ENCODE data around the gene NR2F2.

The NR2F2 gene

DNA sequence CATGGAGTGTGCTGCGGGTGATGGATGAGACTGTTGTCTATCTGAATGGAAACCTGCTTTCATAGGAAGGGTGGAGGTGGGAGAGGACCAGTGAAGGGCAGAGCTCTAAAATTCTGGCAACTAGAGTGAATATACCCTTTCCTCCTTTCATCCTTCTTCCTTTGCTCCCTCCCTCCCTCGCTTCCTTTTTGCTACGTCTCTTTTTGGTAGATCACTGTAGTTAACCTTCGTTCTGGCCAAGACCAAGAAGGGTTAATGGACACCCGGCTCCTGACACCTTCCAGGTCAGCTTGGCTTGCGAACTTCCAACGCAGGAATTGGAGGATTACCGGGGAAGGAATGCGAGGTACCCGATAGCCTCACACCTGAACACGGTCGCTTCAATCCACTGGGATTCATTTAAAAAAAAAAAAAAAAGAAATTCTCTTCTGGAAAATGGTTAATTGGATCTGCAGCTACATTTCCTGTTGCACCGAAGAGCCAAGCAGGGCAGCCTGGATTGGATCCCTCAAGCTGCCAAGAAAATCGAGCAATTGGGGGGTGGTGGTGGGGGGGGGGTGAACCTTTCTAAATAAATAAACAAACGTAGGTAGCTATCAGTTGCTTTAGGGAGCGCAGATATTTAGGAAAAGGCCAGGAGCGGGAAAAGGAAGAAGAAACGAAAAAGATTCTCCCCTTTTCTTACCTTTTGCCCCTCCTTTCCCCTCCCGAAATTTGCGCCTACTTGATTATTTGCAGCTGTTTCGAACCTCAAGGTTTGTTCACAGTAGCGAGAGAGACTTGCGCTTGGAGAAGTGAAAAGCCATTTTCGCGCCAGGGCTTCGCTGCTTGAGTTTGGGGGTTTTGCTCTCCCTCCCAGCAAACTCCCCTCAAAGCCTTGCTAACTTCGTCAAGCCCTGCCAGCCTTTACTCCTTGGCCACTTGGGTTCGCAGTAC, 9.5 kb upstream of the NR2F2 start:
- no peak for DNase-seq

DNA sequence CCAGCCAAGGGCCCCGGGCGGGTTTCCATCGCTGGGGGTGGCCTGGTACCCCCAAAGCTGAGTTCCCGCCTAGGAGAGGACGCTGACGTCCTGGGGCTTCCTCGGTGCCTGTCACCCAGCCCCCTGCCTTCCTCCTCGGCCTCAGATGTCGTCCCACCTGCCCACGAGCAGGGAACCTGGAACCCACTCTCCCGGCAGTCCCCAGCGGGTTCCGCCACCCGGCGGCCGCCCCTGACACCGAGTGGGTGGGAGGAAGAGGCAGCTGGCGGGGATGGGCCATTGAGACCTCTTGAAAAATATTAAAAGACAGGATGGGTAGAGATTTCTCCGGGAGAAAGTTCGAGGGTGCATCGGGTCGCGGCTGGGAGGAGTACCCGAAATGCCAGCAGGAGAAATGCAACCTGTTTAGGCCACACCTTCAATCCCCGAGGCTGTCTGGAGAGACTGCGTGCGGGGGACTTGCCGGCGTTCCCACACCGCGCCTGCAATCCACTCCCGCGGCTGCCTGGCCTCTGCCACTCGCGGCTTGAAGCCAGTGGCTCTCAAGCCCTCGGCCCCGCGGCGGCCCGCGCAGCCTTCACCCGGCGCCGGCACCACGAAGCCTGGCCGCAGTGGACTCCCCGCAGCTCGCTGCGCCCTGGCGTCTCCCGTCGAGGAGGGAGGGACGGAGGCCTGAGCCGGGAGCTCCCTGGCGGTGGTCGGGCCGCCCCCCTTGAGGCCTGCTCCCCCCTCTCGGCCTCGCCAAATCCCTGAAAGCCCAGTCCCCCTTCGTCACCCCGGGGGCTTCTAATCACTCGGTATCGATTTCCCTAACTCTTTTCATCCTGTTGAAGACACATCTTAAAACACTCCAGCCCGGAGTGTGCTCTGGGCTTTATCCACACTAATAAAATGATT, 8.6 kb upstream of the NR2F2 start:
- no peak for DNase-seq

DNA sequence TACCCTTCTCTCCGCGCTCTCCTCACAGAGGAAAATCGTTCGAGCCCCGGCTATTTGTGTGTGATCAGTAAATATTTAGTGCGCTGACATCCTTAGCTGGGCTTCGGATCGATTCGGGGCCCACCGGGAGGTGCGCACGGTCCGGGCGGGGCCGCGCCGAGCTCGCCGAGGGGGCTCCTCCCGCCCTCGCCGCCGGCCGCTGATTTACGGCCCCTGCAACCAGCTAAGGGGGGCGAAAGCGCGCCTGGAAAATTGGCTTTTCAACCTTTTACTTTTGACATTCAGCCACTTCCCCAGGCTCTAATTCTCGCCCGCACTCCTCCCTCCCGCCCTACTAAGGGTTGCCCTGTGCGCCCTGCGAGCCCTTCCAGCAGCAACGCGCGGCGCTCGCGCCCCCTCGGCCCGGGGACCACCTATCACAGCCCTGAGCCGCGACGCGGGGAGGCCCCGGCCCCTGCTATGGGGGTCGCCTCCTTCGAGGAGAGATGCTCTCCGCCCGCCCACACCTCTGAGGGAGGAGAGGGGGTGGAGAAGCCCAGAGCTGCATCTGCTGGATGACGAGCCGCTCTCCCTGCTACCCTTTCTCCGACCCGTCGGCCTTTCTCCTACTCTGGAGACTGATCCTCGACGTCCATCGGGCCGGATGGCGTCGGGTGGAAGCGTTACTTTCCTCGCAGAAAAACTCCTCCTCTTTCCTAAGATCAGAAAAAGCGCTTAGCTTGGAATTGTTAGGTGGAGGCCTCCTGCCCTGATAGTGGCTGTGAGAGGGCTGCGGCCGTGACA, 7.8 kb upstream of the NR2F2 start:
- DNase-seq: no peak

DNA sequence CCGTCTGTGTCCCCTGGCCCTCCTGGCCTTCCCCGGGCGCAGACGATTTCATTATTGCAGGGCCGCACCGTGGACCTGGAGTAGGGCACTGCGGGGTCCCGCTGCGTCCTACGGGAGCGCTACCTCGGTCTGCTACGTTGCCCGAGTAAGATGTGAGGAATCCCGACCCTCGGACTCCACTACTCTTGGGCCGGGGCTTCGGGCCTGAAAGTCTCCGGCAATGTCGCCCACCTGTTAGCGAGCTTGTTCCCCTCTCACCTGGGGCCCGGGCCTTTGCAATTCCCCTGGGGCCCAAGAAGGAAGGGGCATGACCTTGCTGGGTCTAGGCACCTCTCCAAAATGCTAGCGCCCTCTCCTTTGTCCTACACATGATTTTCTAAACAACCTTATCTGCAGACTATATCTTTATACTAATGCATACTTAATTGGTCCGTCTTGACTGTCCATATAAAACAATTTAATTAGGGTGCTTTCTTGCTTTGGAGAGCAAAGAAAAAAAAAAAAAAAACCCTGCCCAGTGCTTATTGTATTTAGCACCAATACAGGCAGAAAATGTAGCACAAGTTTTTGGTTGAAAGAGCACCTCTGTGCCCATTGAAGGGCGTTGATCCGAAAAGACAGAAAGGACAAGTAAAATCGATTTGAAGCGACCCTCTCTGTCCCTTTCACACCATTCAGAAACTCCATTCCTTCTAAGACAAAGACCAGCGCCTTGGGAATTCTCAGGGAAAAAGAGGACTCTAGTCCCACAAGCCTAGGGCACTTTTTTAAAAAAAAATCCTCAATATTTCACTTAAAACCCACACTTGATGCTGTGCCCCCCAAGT, 7.0 kb upstream of the NR2F2 start:
- no peak for DNase-seq

DNA sequence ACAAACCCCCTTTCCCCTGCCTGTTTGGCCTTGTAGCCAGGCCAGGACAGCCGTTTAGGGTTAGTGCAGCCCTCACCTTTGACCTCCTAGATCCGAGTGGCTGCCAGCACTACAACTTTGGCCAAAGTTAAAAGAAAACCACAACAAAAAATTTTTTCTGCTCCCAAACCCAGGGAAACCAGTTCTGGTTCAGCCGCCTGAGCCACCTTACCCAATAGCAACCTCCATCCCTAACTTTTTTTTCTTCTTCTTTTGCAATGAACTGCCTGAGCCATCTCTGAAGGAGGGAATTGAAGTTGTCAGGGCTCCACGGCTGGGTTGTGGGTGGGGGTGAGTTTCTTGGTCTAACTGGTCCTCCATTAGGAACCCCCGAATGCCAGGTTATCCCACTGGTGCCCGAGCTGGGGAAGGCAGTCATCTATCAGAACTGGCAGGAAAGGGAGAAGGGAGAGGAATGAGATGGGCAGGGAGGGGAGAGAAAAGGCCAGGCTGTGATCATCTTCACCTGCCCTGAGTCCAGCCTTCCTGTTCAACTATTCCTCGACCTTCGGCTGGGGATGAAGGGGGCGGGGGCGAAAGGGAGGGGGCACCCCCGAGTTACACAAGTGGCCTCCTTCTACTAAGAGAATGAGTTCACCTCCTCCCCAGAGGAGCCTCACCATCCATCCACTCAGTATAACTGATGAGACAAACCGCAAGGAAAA, 6.2 kb upstream of the NR2F2 start:
- DNase-seq: no peak

DNA sequence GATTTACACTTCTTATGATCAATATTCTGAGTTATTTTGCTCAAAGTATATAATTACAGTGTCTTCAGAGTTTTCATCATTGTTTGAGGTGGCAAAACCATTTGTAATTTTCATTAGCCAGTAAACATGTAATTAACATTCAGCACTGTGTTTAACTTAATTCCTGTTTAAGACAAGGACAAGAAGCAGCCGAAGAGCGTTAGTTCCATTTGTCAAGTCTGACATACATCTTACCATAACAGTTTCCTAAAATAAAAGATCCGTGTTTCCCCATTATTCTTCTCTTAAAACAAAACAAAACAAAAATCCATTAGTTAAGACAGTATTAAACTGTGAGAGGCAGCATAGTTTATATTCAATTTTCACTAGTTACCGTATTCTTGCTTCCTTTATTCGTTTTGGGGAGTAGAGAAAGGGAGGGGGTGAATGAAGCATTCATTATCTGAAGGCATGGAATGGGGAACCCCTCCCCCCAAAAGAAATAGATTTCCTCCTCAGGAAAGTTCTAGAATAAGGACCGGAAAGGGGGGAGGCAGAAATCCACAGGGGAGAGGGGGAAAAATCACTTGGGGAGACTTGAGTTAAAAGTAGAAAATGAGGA, 5.5 kb upstream of the NR2F2 start:
- DNase-seq: no peak

DNA sequence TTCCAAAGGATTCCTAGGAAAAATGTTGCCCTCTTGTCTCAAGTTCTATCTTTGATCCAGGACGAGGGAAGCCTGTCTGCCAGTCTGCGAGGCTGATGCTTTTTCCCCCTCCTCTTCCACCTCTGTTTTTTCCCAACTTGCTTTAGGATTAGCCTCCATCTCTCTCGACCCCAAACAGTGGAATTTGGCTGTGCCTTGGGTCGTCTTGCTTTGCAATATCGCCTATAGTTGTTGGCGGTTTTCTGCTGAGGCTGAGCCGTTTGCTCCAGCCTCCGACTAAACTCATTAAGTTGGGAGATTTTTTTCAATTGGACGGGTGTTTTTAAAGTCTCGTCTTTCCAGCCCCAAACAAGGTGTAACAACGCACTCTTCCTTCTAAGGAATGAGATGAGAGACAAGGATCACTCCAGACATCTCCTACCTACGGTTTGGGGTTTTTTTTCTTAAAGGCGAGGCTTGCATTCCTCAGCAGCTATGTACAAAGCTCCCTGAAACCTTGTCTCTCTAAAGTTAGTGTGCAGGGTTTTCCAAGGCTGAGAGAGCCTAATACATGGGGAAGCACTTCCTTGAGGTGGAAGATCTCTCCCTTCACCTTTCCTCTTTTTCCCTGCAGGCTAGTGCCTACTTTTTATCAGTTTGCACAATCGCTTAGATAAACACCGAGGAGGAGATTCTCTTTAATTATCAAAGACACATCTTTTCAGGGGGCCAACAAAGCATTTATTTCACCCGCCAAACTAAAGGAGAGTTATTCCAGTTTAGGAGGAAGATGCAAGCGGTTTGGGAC, 4.8 kb upstream of the NR2F2 start:
- DNase-seq: no peak

DNA sequence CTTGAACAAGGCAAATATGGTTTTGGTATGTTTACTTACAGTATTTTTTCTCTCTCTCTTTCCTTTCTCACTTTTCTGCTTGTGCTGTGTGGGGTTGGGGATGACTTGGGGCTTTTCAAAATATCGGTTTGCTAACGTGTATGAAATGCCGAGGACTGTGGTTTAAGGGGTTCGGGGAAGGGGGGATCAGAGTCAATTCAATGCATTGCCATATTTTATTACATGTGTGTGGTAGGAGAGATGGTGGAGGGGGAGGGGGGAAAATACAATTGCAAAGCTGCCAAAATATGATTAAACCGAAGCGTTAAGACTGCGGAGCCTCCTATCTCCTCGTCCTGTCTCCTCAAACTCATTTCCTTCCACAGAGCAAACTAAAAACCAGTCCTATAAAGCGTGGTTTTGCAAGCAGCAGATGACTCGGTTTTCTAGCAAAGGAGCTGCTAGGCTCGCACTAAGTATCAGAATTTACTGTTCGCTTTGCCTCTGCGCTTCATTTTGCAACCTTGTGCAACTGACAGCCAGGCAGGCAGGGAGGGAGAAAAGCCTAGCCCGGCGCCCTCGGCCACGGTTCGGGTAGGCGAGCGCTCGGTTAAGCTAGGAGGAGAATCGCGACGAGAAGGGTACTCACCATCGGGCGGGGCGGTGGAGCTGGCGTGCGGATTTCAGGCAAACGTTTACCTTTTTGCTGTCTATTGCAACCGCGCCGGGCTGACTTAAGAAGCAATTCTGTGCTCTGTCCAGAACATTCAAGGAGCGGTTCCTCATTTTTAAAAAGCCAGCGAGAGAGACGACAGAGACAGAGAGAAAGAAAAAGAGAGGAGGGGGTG, 4.0 kb upstream of the NR2F2 start:
- no peak for DNase-seq

DNA sequence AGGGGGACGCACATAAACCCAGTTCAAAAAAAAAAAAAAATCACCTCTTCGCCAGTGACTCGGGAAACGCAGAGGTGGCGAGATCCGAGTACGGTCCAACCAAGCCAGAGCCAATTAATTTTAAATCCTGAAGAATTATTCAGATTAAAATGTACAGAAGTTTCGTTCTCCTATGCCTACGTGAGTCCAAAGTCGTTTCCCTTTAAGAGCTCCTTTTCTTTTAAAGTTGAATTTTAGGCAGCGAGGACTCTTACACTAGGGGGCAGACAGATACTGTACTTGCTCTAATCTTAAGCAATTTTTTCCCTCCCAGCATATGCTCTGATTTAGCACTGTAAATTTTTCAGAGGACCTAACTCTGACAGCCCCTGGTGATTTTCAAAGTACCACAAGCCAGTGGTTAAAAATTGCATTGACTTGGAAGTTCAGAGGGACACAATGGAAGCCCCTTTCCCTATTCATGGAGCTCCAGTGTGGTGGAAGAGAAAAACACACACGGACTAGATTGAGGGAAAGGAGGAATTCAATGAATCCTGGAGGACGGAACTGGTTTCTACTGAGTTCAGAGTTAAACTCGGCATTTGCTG, 3.3 kb upstream of the NR2F2 start:
- DNase-seq: no peak

DNA sequence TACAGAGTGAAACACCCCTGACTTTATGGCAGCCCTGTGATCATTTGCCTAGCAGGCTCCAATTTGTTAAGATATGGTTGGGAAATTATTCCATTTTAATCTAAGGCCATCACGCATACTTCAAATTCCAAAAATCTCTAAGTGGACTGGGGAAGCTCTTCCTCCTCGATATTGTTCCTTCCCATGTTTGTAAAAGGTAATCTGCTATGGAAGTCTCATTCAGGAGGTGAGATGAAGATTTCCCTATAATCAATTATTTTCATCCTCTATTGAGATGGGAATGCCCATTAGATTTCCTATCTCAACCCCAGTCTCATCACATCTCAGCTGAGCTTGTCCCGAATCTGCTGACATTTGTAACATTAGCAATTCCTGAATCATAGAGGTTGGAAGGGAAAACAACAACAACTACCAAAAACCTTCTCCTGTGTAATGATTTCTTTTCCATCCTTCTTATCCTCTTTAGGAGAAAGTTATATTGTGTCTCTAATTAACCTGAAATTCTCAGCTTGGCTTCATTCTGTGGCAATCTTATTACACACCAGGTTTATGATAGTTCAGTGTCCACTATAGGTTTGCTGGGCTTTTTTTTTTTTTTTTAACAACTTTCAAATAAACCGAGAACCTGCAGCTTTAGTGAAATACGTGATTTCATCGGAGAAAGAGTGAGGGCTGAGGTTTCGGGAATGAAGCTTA, 2.2 kb upstream of the NR2F2 start:
- no peak for DNase-seq

DNA sequence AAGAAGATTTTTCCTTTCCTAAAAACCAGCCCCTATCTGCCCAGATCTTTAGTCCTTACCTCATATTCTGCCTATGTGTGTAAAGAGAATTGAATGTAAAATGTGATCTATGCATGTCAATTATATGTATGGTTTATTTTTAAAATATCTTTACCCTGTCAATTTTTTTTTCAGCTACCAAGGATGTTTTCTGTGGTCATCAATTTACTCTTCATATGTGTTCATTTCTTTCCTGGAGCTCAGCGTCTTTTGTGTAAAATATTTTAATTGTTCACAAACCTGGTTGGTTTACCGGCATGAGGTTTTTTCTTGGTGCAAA, 1.7 kb upstream of the NR2F2 start:
- DNase-seq: no peak

DNA sequence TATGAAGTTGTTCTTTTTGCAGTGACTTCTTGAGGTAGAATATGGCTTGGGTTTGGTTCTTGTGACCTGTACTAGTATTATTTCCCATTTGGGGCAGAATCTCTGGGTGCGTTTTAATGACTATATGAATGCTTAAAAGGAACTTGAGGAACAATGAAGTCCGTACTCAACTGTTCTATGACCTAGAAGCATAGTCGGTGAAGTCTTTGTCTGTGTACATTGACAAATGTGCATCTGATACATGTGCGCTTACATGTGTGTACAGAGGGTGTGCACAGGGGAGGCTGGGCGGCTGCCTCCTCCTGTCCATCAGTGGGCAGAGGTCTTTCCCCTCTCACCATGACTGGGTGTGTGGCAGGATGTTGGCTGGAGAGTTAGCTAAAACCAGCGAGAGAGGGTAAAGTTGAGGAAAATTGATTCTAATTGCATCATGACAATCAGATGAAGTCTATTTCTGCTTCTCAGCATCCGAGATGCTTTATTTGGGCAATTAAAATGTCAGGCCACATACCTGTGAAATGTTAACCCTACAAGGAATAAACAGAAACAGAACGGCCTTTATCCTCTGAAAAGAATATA, 1.0 kb upstream of the NR2F2 start:
- no peak for DNase-seq

DNA sequence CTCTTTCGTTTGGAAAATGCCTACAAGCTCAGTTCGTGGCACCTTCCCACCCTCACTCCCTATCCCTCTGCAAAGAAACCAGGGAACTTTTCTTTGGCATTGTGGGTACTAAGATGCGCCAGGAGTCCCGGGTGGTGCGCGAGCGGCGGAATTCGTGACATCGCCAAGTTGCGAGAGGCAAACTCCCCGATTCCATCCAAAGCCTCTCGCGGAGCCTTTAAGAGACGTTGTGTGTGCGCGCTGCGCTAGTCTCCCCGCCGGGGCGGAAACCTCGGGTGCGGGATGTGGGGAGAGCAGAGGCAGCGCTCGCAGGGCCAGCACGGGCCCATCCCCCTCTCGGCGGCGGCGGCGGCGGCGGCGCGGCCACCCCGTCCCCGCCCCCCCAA, 443 bp upstream of the NR2F2 start:
- no peak for DNase-seq

DNA sequence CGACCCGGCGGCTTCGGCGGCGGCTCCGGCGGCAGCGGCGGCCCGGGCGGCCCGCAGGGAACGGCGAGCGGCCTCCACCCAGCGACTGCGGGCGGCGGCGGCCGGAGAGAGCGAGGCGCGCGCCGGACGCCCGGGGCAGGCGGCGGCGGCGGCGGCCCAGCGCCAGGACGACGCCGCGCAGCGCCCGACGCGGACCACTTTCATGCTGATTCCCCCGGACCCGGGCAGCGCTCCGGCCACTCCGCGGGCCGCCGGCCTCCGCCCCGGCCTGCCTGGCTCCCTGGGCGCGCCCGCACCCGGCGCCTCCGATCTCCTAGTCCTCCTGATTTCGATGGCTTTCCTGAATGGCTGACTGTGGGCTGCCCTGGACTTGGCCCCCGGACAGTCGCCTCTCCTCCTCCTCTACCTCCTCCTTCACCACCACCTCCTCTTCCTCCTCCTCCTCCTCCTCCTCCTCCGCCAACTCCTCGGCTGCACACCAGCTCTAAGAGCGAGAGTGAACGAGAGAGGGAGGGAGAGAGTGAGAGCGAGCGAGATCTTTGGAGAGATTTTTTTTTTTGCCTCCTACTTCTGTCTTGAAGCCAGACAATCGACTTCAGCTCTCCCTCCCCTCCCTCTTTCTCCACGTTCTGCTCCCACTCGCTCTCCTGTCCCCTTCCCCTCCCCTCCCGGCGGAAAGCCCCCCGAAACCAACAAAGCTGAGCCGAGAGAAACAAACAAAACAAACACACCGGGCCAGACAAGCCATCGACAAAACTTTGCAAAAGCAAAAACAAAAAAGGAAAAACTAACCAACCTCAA, 844 bp downstream of the NR2F2 start:
- DNase-seq: no peak

DNA sequence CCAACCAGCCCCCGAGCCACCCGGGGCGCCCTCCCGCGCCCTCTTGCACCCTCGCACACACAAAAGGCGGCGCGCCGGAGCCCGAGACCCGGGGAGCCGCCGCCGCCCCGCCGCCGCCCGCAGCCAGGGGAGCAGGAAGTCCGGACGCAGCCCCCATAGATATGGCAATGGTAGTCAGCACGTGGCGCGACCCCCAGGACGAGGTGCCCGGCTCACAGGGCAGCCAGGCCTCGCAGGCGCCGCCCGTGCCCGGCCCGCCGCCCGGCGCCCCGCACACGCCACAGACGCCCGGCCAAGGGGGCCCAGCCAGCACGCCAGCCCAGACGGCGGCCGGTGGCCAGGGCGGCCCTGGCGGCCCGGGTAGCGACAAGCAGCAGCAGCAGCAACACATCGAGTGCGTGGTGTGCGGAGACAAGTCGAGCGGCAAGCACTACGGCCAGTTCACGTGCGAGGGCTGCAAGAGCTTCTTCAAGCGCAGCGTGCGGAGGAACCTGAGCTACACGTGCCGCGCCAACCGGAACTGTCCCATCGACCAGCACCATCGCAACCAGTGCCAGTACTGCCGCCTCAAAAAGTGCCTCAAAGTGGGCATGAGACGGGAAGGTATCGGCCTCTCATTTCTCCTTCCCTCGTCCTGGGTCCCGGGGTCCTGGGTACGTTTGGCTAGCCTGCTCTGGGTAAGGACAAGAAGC, 1.6 kb downstream of the NR2F2 start:
- DNase-seq: no peak

DNA sequence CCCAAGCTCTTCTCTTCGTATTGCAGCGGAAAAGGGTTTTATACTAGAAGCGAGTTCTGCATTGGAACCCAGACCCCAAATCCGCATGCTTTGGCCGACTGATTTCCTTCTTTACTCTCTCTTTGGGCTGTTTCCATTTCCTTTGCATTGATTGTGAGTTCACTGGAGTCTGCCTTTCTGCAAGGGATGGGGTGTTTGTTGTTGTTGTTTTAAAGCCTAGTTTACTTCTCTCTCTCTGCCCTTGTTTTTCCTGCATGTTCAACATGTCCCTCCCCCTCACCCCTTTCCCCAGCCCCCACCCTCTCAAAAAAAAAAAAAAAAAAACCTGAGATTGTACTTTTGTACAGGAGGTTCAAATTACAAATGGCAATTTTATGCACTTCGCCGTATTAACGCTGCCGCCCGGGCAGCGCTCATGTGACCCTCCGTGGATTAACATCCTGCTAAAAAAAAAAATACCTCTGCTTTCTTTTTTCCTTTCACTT, 2.2 kb downstream of the NR2F2 start:
- no peak for DNase-seq

Measured in activated effector memory CD4-positive, alpha-beta T cell treated with Interleukin-2 at 50 U/mL for 16 hours (primary cell).